MM.1S (cell line): Measurements from ENCODE around the gene ITFG1.

Experiments used
- EZH2 ChIP-seq: fragments of 300-600 bp; sonication (generic); optimal IDR thresholded peaks from 2 replicates; pipeline ENCODE3; 2017; ENCODE audit warnings: low read depth, mild to moderate bottlenecking, antibody characterized with exemption, low read length, mixed read lengths
- EZH2phosphoT487 ChIP-seq: fragments of 300-600 bp; sonication (generic); IDR thresholded peaks from 2 replicates; pipeline ENCODE4 v1.6.1; 2018; ENCODE audit warnings: antibody characterized with exemption, low read length
- TF ChIP-seq, protein P1 (sequence below): fragments of 300-600 bp; sonication (generic); IDR thresholded peaks from 2 replicates; pipeline ENCODE4 v1.5.1; 2016; ENCODE audit warnings: antibody characterized with exemption, low read length, mixed read lengths

GRCh38 chr16:47316442-47317015 is 144.3 kb downstream of the ITFG1 start:
- TF ChIP-seq, protein P1, sequence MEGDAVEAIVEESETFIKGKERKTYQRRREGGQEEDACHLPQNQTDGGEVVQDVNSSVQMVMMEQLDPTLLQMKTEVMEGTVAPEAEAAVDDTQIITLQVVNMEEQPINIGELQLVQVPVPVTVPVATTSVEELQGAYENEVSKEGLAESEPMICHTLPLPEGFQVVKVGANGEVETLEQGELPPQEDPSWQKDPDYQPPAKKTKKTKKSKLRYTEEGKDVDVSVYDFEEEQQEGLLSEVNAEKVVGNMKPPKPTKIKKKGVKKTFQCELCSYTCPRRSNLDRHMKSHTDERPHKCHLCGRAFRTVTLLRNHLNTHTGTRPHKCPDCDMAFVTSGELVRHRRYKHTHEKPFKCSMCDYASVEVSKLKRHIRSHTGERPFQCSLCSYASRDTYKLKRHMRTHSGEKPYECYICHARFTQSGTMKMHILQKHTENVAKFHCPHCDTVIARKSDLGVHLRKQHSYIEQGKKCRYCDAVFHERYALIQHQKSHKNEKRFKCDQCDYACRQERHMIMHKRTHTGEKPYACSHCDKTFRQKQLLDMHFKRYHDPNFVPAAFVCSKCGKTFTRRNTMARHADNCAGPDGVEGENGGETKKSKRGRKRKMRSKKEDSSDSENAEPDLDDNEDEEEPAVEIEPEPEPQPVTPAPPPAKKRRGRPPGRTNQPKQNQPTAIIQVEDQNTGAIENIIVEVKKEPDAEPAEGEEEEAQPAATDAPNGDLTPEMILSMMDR, result no peak
- TF ChIP-seq EZH2, result no peak
- TF ChIP-seq EZH2phosphoT487, result no peak
